Caco-2 (cell line): ENCODE measurements around the gene LRP1B. TPM values are rescaled to one million over a fixed set of nuclear protein-coding genes. Genes with fewer than 3 reads are reported as not detected.

Source experiments
- BruUV-seq: library from RNA; stranded (reverse); fragments of 400-500 nt; replicated peaks from 2 replicates; lab custom pipeline; 2021; lab: Mats Ljungman, UMichigan
- CTCF ChIA-PET: fragments of 300-600 bp; sonication (Branson Sonifier 250); formaldehyde crosslinking; loops from one replicate; lab custom pipeline; 2022; ENCODE audit warnings: antibody characterized with exemption; lab: Charles Lee
- POLR2A ChIA-PET: fragments of 300-600 bp; sonication (Branson Sonifier 250); formaldehyde crosslinking; loops from one replicate; lab custom pipeline; 2022; ENCODE audit warnings: antibody characterized with exemption; lab: Charles Lee
- DNase-seq, 2 experiments: peaks; one replicate each; pipeline versions ENCODE4 v3.0.0 to v3.0.0-alpha.2; 2020 to 2022
- H3K27me3 ChIP-seq: replicated peaks from 2 replicates; pipeline ENCODE4 v1.6.0; 2011; ENCODE audit warnings: low read length; ENCODE audit not compliant: control insufficient read depth, insufficient read depth
- H3K36me3 ChIP-seq: 2 replicates; pipeline ENCODE4 v1.5.1; 2011; ENCODE audit warnings: low read length; ENCODE audit not compliant: control insufficient read depth, insufficient read depth
- H3K4me1 ChIP-seq: fragments of 250-450 bp; sonication (Bioruptor Pico); 2 replicates; pipeline ENCODE4 v1.5.1; 2020; ENCODE audit warnings: mild to moderate bottlenecking
- H3K4me3 ChIP-seq: 2 replicates; pipeline ENCODE4 v1.5.1; 2011; ENCODE audit warnings: low read depth, mild to moderate bottlenecking, control low read depth, low read length
- H3K9me3 ChIP-seq: fragments of 250-450 bp; sonication (Bioruptor Pico); 2 replicates; pipeline ENCODE4 v1.5.1; 2020; ENCODE audit warnings: mild to moderate bottlenecking, moderate library complexity
- H3K27ac Mint-ChIP-seq: one replicate; pipeline ENCODE4 v1.8.0; 2022; ENCODE audit warnings: mixed read lengths; ENCODE audit not compliant: unreplicated experiment
- H3K27me3 Mint-ChIP-seq: one replicate; pipeline ENCODE4 v1.8.0; 2022; ENCODE audit warnings: mixed read lengths; ENCODE audit not compliant: insufficient read depth, unreplicated experiment
- H3K36me3 Mint-ChIP-seq: one replicate; pipeline ENCODE4 v1.8.0; 2022; ENCODE audit warnings: mild to moderate bottlenecking, mixed read lengths; ENCODE audit not compliant: insufficient read depth, unreplicated experiment
- H3K4me1 Mint-ChIP-seq: one replicate; pipeline ENCODE4 v1.8.0; 2022; ENCODE audit warnings: low read depth, mixed read lengths; ENCODE audit not compliant: unreplicated experiment
- H3K4me3 Mint-ChIP-seq: one replicate; pipeline ENCODE4 v1.8.0; 2022; ENCODE audit warnings: mild to moderate bottlenecking, moderate library complexity, mixed read lengths; ENCODE audit not compliant: unreplicated experiment
- H3K9me3 Mint-ChIP-seq: one replicate; pipeline ENCODE4 v1.8.0; 2022; ENCODE audit warnings: mixed read lengths; ENCODE audit not compliant: unreplicated experiment
- CTCF ChIP-seq, 2 experiments: fragments of 200-600 bp in 1 of 2; IDR thresholded peaks; 1 replicate in 1 of 2; 2 replicates in 1 of 2; pipeline versions ENCODE4 v1.5.1 to v1.8.0; 2011 to 2022; ENCODE audit warnings: antibody characterized with exemption in 1 of 2, control low read depth in 1 of 2, inconsistent platforms in 1 of 2, low read depth in 1 of 2, low read length in 1 of 2, mild to moderate bottlenecking in 1 of 2, moderate library complexity in 1 of 2; ENCODE audit not compliant: insufficient read depth in 1 of 2, severe bottlenecking in 1 of 2, unreplicated experiment in 1 of 2
- intact Hi-C: fragments of 100-400 bp; cut with micrococcal nuclease; formaldehyde crosslinking; loops from one replicate; pipeline ENCODE4 v1.10.0; 2022; ENCODE audit not compliant: unreplicated experiment
- total RNA-seq: library from RNA; stranded (reverse); gene quantifications from 2 replicates; pipeline ENCODE4 v1.2.3, GENCODE V29; 2022

The LRP1B gene
- total RNA-seq, 1 experiment from 2014 or later: not detected

- Histone ChIP-seq H3K4me3 (no peak overlapping the region), H3K36me3 (no peaks in the 10 kb centered on the region), H3K4me1 (no peaks in the 10 kb centered on the region), H3K9me3 (no peaks in the 10 kb centered on the region), H3K27me3 (no peaks in the 10 kb centered on the region)
- Mint-ChIP-seq H3K27ac (no peak overlapping the region), H3K9me3 (no peaks in the 10 kb centered on the region), H3K4me3 (no peak overlapping the region), H3K4me1 (no peaks in the 10 kb centered on the region), H3K36me3 (no peaks in the 10 kb centered on the region), H3K27me3 (peaks cover 10% of the 10 kb centered on the region)
- intact Hi-C loops: no loop called here
- no TSS peak for BruUV-seq
- no peak for TF ChIP-seq CTCF (IDR thresholded peaks at IDR 0.05; ENCODE audit: insufficient read depth in 1 of 2, low read depth in 1 of 2, low read length in 1 of 2, severe bottlenecking in 1 of 2, unreplicated experiment in 1 of 2)
- POLR2A ChIA-PET: no interaction called here
- DNase-seq: no peak
- CTCF ChIA-PET: no interaction called here
These were observed 54.5 kb downstream of the LRP1B start for GRCh38 chr2:142076317-142076716.

GRCh38 chr2:142075826-142076225 lies 55.0 kb downstream of the LRP1B start:
- H3K4me1 Mint-ChIP-seq: no peaks in the 10 kb centered on the region
- ChIA-PET POLR2A (no interaction called here), CTCF (no interaction called here)
- H3K27me3 ChIP-seq: no peaks in the 10 kb centered on the region
- H3K4me3 ChIP-seq: no peak overlapping the region
- H3K4me3 Mint-ChIP-seq: no peak overlapping the region
- no peak for DNase-seq
- no peaks in the 10 kb centered on the region for H3K36me3 Mint-ChIP-seq
- H3K27me3 Mint-ChIP-seq: peaks cover 10% of the 10 kb centered on the region
- H3K4me1 ChIP-seq: no peaks in the 10 kb centered on the region
- H3K9me3 Mint-ChIP-seq: no peaks in the 10 kb centered on the region
- no TSS peak for BruUV-seq
- no peaks in the 10 kb centered on the region for H3K9me3 ChIP-seq
- H3K27ac Mint-ChIP-seq: no peak overlapping the region
- intact Hi-C loops: no loop called here
- no peak for TF ChIP-seq CTCF (IDR thresholded peaks at IDR 0.05; ENCODE audit: insufficient read depth in 1 of 2, low read depth in 1 of 2, low read length in 1 of 2, severe bottlenecking in 1 of 2, unreplicated experiment in 1 of 2)
- H3K36me3 ChIP-seq: no peaks in the 10 kb centered on the region

GRCh38 chr2:142069251-142069888 lies 61.4 kb downstream of the LRP1B start:
- DNase-seq: no peak
- intact Hi-C loops: no loop called here
- Histone ChIP-seq H3K27me3 (no peaks in the 10 kb centered on the region), H3K36me3 (no peaks in the 10 kb centered on the region), H3K4me1 (no peaks in the 10 kb centered on the region), H3K4me3 (no peak overlapping the region), H3K9me3 (no peaks in the 10 kb centered on the region)
- no TSS peak for BruUV-seq
- Mint-ChIP-seq H3K4me1 (no peaks in the 10 kb centered on the region), H3K27ac (no peak overlapping the region), H3K27me3 (peaks cover 9% of the 10 kb centered on the region), H3K9me3 (no peaks in the 10 kb centered on the region), H3K36me3 (no peaks in the 10 kb centered on the region), H3K4me3 (no peak overlapping the region)
- TF ChIP-seq CTCF (IDR thresholded peaks at IDR 0.05; ENCODE audit: insufficient read depth in 1 of 2, low read depth in 1 of 2, low read length in 1 of 2, severe bottlenecking in 1 of 2, unreplicated experiment in 1 of 2): no peak
- CTCF ChIA-PET: no interaction called here
- POLR2A ChIA-PET: no interaction called here
